GM21447 (cell line): ENCODE measurements around the gene WSCD2.

Source experiments
- ATAC-seq: cut with Tn5 transposase; IDR thresholded peaks from one replicate; pipeline ENCODE4 v1.9.1; 2021; ENCODE audit not compliant: unreplicated experiment

The WSCD2 gene

DNA sequence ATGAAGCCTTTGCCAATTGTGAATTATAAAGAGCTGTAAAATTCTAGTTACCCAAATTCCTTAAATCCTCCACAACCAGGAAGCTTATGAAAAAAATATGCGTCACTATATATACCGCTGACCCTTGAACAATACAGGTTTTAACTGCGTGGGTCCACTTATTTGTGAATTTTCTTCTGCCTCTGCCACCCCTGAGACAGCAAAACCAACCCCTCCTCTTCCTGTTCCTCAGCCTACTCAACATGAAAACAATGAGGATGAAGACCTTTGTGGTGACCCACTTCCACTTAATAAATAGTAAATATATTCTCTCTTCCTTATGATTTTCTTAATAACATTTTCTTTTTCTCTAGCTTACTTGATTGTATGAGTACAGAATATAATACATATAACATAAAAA lies 167.9 kb downstream of the WSCD2 start:
- no peak for ATAC-seq

GRCh38 chr12:108297424-108297823 lies 168.3 kb downstream of the WSCD2 start:
- ATAC-seq = no peak

- ATAC-seq = no peak
Observed at GRCh38 chr12:108297895-108298760, 169.0 kb downstream of the WSCD2 start.

DNA sequence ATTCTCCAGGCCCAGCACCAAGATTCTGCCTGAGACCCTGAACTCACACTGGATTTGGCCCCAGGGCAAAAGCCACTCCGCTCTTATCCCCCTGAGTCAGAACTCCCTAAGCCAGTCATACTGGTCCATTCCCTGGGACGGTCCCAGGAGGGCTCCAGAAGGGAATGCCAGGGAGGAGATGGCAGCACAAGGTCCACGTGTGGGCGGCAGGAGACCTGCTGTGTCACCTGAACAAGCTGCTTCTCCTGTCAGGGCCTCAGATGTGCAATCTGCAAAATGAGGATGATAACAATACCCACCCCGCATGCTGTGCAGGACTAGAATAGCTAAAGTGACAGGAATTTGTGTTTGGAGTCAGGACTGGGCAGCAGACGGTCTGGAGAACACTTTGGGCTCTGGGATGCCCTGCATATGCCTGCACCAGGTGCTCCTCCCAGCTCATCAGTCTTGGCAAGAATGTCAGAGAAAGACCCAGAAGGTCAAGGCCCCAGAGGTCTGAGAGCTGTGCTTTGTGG lies 169.7 kb downstream of the WSCD2 start:
- no peak for ATAC-seq

DNA sequence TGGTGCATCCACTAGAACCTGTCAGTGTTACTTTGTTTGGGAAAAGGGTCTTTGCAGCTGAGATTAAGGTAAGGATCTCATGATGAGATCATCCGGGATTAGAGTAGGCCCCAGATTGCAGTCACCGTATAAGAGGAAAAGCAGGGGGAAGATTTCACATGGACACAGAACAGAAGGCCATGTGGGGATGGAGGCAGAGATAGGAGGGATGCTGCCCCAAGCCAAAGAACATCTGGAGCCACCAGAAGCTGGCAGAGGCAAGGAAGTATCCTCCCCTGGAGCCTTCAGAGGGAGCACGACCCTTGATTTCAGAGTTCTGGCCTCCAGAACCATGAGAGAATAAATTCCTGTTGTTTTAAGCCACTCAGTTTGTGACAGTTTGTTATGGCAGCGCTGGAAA lies 170.4 kb downstream of the WSCD2 start:
- no peak for ATAC-seq
